A549 (cell line): ENCODE data around the gene MYF6.

Experiments
- CTCF ChIP-seq: fragments of >200 bp; sonication (Bioruptor Twin); formaldehyde crosslinking; IDR thresholded peaks from 3 replicates; pipeline ENCODE4 v1.5.1; 2016
- ESRRA ChIP-seq: fragments of 150-350 bp; IDR thresholded peaks from 2 replicates; pipeline ENCODE4 v1.6.1; 2014; ENCODE audit warnings: mild to moderate bottlenecking, low read length, borderline replicate concordance
- KDM1A ChIP-seq: fragments of 200-600 bp; sonication (generic); IDR thresholded peaks from 2 replicates; pipeline ENCODE4 v1.6.1; 2016; ENCODE audit warnings: low read depth, mild to moderate bottlenecking
- MYC ChIP-seq: IDR thresholded peaks from 2 replicates; pipeline ENCODE4 v1.6.1; 2012; ENCODE audit warnings: mild to moderate bottlenecking, inconsistent platforms, low read length, improper control_type of control experiment, borderline replicate concordance

GRCh38 chr12:80676856-80677255 is 30.6 kb upstream of the MYF6 start:
- TF ChIP-seq ESRRA = no peak
- TF ChIP-seq CTCF = no peak
- no peak for TF ChIP-seq MYC
- TF ChIP-seq KDM1A = no peak
